ENCODE data around the gene FOXO6.

GRCh38 chr1:41315871-41316270 lies 45.4 kb upstream of the FOXO6 start:
- TF ChIP-seq CTCF (IDR thresholded peaks at IDR 0.05; ENCODE audit: low read depth, low read length) (no peak), EZH2phosphoT487 (IDR thresholded peaks at IDR 0.05; ENCODE audit: low read depth) (no peak)
